Liver (tissue), 9 donors: ENCODE results near the gene NCKIPSD. TPM values are rescaled to one million over a fixed set of nuclear protein-coding genes. Genes with fewer than 3 reads are reported as not detected.
A peak's percentile ranks its signal among the peaks of the same experiment; 100 is the strongest.

ENCODE experiments used
- DNase-seq: peaks from one replicate; pipeline ENCODE4 v3.0.0-alpha.2; 2017; ENCODE audit warnings: low spot score
- H3K27ac ChIP-seq, 2 donors: one replicate each; pipeline ENCODE4 v1.7.0; 2013; ENCODE audit warnings: inconsistent platforms in 2 of 2, low read length in 2 of 2, control low read depth in 1 of 2, low read depth in 1 of 2, mild to moderate bottlenecking in 1 of 2
- H3K27me3 ChIP-seq, 4 donors: one replicate each; pipeline versions ENCODE4 v1.6.1 to v1.7.0; 2013; ENCODE audit warnings: low read length in 3 of 4, inconsistent platforms in 1 of 4, mild to moderate bottlenecking in 1 of 4, moderate library complexity in 1 of 4; ENCODE audit not compliant: control insufficient read depth in 4 of 4, insufficient read depth in 4 of 4
- H3K36me3 ChIP-seq, 4 donors: one replicate each; pipeline versions ENCODE4 v1.6.1 to v1.7.0; 2013; ENCODE audit warnings: low read length in 3 of 4, mild to moderate bottlenecking in 3 of 4, low read depth in 1 of 4, moderate library complexity in 1 of 4; ENCODE audit not compliant: control insufficient read depth in 4 of 4, insufficient read depth in 3 of 4
- H3K4me1 ChIP-seq, 4 donors: one replicate each; pipeline versions ENCODE4 v1.6.1 to v1.7.0; 2013; ENCODE audit warnings: low read length in 3 of 4, mild to moderate bottlenecking in 3 of 4, moderate library complexity in 1 of 4; ENCODE audit not compliant: control insufficient read depth in 4 of 4, insufficient read depth in 4 of 4
- H3K4me3 ChIP-seq, 3 donors: one replicate each; pipeline versions ENCODE4 v1.6.1 to v1.7.0; 2013; ENCODE audit warnings: low read length in 3 of 3, control low read depth in 1 of 3, low read depth in 1 of 3, mild to moderate bottlenecking in 1 of 3
- H3K9ac ChIP-seq, 2 donors: one replicate each; pipeline ENCODE4 v1.7.0; 2013; ENCODE audit warnings: low read length in 2 of 2, mild to moderate bottlenecking in 2 of 2, moderate library complexity in 2 of 2, control low read depth in 1 of 2, low read depth in 1 of 2
- H3K9me3 ChIP-seq, 4 donors: one replicate each; pipeline versions ENCODE4 v1.6.1 to v1.7.0; 2013; ENCODE audit warnings: low read length in 3 of 4; ENCODE audit not compliant: control insufficient read depth in 4 of 4
- EGR1 ChIP-seq, 2 donors: IDR thresholded peaks; 2 replicates each; pipeline ENCODE4 v1.6.1; 2016 to 2018; ENCODE audit warnings: antibody characterized with exemption in 2 of 2, low read depth in 2 of 2
- FOXA1 ChIP-seq: IDR thresholded peaks from 2 replicates; pipeline ENCODE4 v1.6.1; 2016; ENCODE audit warnings: antibody characterized with exemption
- GABPA ChIP-seq, 2 donors: IDR thresholded peaks in 1 of 2; conservative IDR thresholded peaks in 1 of 2; 2 replicates each; pipeline ENCODE4 v1.6.1; 2016; ENCODE audit warnings: antibody characterized with exemption in 2 of 2, mild to moderate bottlenecking in 1 of 2, moderate library complexity in 1 of 2
- HNF4A ChIP-seq, 2 donors: conservative IDR thresholded peaks; 2 replicates each; pipeline ENCODE4 v1.6.1; 2016; ENCODE audit warnings: antibody characterized with exemption in 2 of 2, mild to moderate bottlenecking in 2 of 2
- JUND ChIP-seq, 2 donors: IDR thresholded peaks; 2 replicates each; pipeline ENCODE4 v1.6.1; 2016; ENCODE audit warnings: antibody characterized with exemption in 2 of 2
- NR2F2 ChIP-seq: IDR thresholded peaks from 2 replicates; pipeline ENCODE4 v1.6.1; 2016; ENCODE audit warnings: antibody characterized with exemption
- RAD21 ChIP-seq, 2 donors: IDR thresholded peaks; 2 replicates each; pipeline ENCODE4 v1.6.1; 2016; ENCODE audit warnings: antibody characterized with exemption in 2 of 2, mild to moderate bottlenecking in 2 of 2
- RXRA ChIP-seq, 2 donors: IDR thresholded peaks; 2 replicates each; pipeline ENCODE4 v1.6.1; 2017 to 2018; ENCODE audit warnings: antibody characterized with exemption in 2 of 2, mild to moderate bottlenecking in 1 of 2
- SP1 ChIP-seq: IDR thresholded peaks from 2 replicates; pipeline ENCODE4 v1.6.1; 2018; ENCODE audit warnings: antibody characterized with exemption, mild to moderate bottlenecking
- TAF1 ChIP-seq: conservative IDR thresholded peaks from 2 replicates; pipeline ENCODE4 v1.6.1; 2016; ENCODE audit warnings: antibody characterized with exemption, mild to moderate bottlenecking
- YY1 ChIP-seq: IDR thresholded peaks from 2 replicates; pipeline ENCODE4 v1.6.1; 2016; ENCODE audit warnings: antibody characterized with exemption, mild to moderate bottlenecking
- WGBS: extraction: QIAGEN DNeasy Blood & Tissue Kit; methylation state at CpG from one replicate; pipeline ENCODE4 v1.1.7; 2013; 5-methylcytosine and 5-hydroxymethylcytosine counted together
- polyA plus RNA-seq, 2 donors: library from polyadenylated mRNA; stranded (reverse) in 1 of 2; unstranded in 1 of 2; fragments of 200-250 nt in 1 of 2; fragments of >200 nt in 1 of 2; fragmentation: Nextera tagmentation in 1 of 2; extraction: Ambion mirVana in 1 of 2; gene quantifications; one replicate each; pipeline versions ENCODE4 v1.2.1 to v1.2.3, GENCODE V29; 2013 to 2015
- total RNA-seq, 2 donors: library from RNA; depleted of rRNA; stranded (reverse); fragments of >200 nt; gene quantifications; one replicate each; pipeline ENCODE4 v1.2.3, GENCODE V29; 2014
- TF ChIP-seq, protein P1 (sequence below): IDR thresholded peaks from 2 replicates; pipeline ENCODE4 v1.6.1; 2016; ENCODE audit warnings: antibody characterized with exemption
- TF ChIP-seq, protein P2 (sequence below): fragments of 150-350 bp; IDR thresholded peaks from 2 replicates; pipeline ENCODE4 v1.5.1; 2017; ENCODE audit warnings: improper control_type of control experiment, low read depth, low read length; ENCODE audit not compliant: missing input control
- TF ChIP-seq, protein P3 (sequence below): IDR thresholded peaks from 2 replicates; pipeline ENCODE4 v1.6.1; 2016; ENCODE audit warnings: antibody characterized with exemption
- TF ChIP-seq, protein P4 (sequence below): IDR thresholded peaks from 2 replicates; pipeline ENCODE4 v1.6.1; 2016; ENCODE audit warnings: antibody characterized with exemption, mild to moderate bottlenecking
- donor health status: healthy.
- donor health status: healthy.
- donor health status: healthy.
- donor health status: healthy.
- donor health status: healthy.

NCKIPSD gene
- total and polyA plus RNA-seq, 4 donors = 5.9 to 12.9 (median 8.7) TPM

DNA sequence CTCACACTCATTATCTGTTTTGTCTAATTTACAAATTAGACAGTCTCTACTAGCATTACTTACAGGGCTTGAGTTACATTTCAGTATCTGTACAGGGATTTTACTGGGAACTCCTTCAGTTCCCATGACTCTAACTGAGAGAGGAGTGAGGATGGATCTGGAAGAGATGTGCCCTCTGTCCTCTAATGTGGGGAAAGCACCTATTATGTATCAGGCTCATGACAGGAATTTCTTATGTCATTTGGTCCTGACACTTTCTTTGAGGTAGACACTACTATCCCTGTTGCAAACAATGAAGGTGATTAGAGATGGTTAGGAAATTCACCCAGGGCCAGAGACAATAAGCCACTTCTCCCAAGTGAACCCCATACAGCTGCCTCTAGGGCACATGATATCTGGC, 10.9 kb upstream of the NCKIPSD start:
- Histone ChIP-seq H3K27ac (no peak overlapping the region), H3K9ac (no peak overlapping the region), H3K36me3 (peaks cover 17 to 47% (median 35%) of the 10 kb centered on the region in 4 donors), H3K4me1 (peaks cover 0 to 5% (median 4%) of the 10 kb centered on the region in 4 donors), H3K9me3 (no peaks in the 10 kb centered on the region), H3K4me3 (no peak overlapping the region), H3K27me3 (no peaks in the 10 kb centered on the region)
- no peak for DNase-seq
- TF ChIP-seq EGR1 (IDR thresholded peaks at IDR 0.05; ENCODE audit: low read depth in 2 of 2) (no peak), SP1 (no peak), JUND (IDR thresholded peaks at IDR 0.05) (no peak)
- TF ChIP-seq, protein P1, sequence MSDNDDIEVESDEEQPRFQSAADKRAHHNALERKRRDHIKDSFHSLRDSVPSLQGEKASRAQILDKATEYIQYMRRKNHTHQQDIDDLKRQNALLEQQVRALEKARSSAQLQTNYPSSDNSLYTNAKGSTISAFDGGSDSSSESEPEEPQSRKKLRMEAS = no peak
- TF ChIP-seq, protein P2, sequence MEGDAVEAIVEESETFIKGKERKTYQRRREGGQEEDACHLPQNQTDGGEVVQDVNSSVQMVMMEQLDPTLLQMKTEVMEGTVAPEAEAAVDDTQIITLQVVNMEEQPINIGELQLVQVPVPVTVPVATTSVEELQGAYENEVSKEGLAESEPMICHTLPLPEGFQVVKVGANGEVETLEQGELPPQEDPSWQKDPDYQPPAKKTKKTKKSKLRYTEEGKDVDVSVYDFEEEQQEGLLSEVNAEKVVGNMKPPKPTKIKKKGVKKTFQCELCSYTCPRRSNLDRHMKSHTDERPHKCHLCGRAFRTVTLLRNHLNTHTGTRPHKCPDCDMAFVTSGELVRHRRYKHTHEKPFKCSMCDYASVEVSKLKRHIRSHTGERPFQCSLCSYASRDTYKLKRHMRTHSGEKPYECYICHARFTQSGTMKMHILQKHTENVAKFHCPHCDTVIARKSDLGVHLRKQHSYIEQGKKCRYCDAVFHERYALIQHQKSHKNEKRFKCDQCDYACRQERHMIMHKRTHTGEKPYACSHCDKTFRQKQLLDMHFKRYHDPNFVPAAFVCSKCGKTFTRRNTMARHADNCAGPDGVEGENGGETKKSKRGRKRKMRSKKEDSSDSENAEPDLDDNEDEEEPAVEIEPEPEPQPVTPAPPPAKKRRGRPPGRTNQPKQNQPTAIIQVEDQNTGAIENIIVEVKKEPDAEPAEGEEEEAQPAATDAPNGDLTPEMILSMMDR = no peak

DNA sequence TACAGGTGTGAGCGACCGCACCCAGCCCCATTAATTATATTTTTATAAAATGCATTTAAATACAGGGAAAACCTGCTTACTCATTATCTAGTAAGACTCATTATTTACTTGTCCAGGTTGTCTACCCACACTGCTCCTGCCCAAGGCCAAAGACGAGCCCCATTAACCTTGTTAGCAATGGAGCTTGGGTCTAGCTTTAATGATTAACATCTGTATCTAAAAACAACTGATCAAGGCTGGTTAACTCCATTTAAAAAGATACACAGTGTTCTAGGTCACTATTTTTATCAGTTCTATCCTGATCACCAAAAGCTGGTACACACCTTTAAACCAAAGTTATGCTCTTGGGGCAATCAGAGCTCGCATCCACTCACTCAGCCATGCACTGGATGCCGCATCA, 10.4 kb upstream of the NCKIPSD start:
- Histone ChIP-seq H3K9ac (no peak overlapping the region), H3K4me3 (no peak overlapping the region), H3K36me3 (peaks cover 17 to 48% (median 37%) of the 10 kb centered on the region in 4 donors), H3K9me3 (no peaks in the 10 kb centered on the region), H3K4me1 (peaks cover 0 to 5% (median 4%) of the 10 kb centered on the region in 4 donors), H3K27me3 (no peaks in the 10 kb centered on the region), H3K27ac (no peak overlapping the region)
- DNase-seq = no peak
- 87% methylated on average over 5 of the region's 5 CpGs for WGBS
- TF ChIP-seq SP1 = no peak
- peak in 1 of 2 donors; percentile 3 for TF ChIP-seq HNF4A (conservative IDR thresholded peaks at IDR 0.05)
- TF ChIP-seq, protein P3, sequence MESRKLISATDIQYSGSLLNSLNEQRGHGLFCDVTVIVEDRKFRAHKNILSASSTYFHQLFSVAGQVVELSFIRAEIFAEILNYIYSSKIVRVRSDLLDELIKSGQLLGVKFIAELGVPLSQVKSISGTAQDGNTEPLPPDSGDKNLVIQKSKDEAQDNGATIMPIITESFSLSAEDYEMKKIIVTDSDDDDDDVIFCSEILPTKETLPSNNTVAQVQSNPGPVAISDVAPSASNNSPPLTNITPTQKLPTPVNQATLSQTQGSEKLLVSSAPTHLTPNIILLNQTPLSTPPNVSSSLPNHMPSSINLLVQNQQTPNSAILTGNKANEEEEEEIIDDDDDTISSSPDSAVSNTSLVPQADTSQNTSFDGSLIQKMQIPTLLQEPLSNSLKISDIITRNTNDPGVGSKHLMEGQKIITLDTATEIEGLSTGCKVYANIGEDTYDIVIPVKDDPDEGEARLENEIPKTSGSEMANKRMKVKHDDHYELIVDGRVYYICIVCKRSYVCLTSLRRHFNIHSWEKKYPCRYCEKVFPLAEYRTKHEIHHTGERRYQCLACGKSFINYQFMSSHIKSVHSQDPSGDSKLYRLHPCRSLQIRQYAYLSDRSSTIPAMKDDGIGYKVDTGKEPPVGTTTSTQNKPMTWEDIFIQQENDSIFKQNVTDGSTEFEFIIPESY = no peak
- no peak for TF ChIP-seq RXRA (IDR thresholded peaks at IDR 0.05)
- no peak for TF ChIP-seq EGR1 (IDR thresholded peaks at IDR 0.05; ENCODE audit: low read depth in 2 of 2)

DNA sequence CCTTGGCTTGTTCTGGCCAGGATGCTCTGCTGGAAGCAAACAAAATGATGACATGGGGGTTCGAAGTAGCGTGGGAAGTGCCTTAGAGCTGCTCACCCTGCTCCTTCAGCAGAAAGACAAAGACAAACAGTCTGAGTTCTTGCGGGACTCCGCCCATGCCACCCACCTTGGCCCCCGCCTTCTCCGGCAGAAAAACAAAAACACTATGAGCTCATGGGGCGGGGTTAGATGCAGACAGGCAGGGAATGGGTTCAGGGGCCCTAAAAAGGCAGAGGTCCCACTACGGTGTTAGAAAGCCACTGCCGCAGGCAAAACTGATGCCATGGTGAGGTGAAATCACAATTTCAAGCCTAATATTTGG, 9.7 kb upstream of the NCKIPSD start:
- Histone ChIP-seq H3K27me3 (no peaks in the 10 kb centered on the region), H3K9me3 (no peaks in the 10 kb centered on the region), H3K9ac (no peak overlapping the region), H3K36me3 (peaks cover 17 to 52% (median 43%) of the 10 kb centered on the region in 4 donors), H3K4me3 (no peak overlapping the region), H3K27ac (peak overlapping the region in 1 of 2 donors; percentile 17), H3K4me1 (peaks cover 0 to 5% (median 4%) of the 10 kb centered on the region in 4 donors)
- no peak for DNase-seq
- 84% methylated on average over 9 of the region's 9 CpGs for WGBS
- TF ChIP-seq SP1 = no peak
- TF ChIP-seq HNF4A (conservative IDR thresholded peaks at IDR 0.05) = no peak
- no peak for TF ChIP-seq JUND (IDR thresholded peaks at IDR 0.05)
- TF ChIP-seq TAF1 = no peak
- no peak for TF ChIP-seq YY1
- TF ChIP-seq, protein P4, sequence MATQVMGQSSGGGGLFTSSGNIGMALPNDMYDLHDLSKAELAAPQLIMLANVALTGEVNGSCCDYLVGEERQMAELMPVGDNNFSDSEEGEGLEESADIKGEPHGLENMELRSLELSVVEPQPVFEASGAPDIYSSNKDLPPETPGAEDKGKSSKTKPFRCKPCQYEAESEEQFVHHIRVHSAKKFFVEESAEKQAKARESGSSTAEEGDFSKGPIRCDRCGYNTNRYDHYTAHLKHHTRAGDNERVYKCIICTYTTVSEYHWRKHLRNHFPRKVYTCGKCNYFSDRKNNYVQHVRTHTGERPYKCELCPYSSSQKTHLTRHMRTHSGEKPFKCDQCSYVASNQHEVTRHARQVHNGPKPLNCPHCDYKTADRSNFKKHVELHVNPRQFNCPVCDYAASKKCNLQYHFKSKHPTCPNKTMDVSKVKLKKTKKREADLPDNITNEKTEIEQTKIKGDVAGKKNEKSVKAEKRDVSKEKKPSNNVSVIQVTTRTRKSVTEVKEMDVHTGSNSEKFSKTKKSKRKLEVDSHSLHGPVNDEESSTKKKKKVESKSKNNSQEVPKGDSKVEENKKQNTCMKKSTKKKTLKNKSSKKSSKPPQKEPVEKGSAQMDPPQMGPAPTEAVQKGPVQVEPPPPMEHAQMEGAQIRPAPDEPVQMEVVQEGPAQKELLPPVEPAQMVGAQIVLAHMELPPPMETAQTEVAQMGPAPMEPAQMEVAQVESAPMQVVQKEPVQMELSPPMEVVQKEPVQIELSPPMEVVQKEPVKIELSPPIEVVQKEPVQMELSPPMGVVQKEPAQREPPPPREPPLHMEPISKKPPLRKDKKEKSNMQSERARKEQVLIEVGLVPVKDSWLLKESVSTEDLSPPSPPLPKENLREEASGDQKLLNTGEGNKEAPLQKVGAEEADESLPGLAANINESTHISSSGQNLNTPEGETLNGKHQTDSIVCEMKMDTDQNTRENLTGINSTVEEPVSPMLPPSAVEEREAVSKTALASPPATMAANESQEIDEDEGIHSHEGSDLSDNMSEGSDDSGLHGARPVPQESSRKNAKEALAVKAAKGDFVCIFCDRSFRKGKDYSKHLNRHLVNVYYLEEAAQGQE = no peak
- TF ChIP-seq RAD21 (IDR thresholded peaks at IDR 0.05) = no peak
- TF ChIP-seq RXRA (IDR thresholded peaks at IDR 0.05) = no peak
- TF ChIP-seq NR2F2 = no peak
- TF ChIP-seq FOXA1 = no peak
- TF ChIP-seq, protein P1 = no peak
- TF ChIP-seq, protein P3 = no peak
- no peak for TF ChIP-seq GABPA (IDR thresholded peaks at IDR 0.05 in 1 of 2, conservative IDR thresholded peaks at IDR 0.05 in 1 of 2)
